Measurements from ENCODE around the gene NACC1.

NACC1 gene

DNA sequence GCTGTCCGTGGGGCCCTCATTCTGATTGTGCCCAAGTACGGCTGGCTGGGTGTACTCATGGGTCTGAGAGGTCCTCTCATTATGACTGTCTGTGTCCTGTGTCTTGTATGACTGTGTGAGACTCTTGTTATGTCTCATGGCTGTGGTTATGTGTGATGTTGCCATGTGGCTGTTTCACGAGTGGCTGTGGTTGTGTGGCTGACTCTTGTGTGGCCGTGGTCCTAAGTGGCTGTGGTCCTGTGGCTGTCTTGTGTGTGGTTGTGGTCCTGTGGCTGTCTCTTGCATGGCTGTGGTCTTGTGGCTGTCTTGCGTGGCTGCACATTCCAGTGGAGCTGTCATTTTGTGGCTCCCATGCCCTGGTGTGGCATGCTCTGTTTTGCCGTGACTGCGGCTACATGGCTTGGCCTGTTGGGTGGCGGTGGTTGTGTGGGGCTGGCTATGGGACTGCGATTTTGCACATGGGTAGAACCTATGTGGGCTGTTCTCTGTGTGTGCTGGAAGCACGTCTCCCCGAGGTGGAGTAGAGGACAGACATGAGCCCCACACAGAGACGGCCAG is 18.0 kb upstream of the NACC1 start:
- peak; percentile 57 to 62 for DNase-seq (ENCODE audit: low read depth in 2 of 2)

DNA sequence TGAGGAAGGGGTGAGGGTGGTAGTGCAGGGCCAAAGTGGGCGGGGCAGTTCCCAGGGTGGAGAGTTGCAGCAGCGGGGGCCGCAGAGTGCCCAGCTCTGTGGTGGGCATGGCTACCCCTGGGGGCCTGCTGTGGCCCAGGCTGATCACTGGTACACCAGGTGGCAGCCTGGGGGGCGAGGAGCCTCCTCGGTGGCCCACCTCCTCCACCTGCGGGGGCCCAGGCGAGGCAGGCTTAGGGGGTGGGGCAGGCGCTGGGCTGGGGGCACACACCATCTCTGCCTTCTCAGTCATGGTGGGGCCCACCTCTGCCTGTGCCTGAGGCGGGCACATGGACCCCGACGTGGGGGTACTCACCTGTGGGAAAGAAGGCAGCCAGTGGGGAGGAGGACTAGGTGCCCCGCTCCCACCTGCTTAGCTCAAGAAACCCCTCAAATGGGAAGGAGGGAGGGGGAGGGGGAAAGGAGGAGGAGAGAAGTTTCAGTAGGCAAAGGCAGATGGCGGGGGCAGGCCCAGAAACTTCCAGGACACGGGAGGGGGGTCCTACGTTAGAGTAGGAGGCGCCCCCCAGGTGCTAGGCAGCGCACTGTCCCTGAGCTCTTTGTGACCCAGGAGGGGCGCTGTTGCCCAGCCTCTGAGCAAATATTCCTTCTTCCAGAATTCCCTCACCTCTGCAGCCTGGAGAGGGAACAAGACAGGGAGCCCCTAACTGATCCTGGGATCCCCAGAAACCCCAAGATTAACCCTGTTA is 17.0 kb upstream of the NACC1 start:
- no peak for DNase-seq (ENCODE audit: low read depth in 2 of 2)

DNA sequence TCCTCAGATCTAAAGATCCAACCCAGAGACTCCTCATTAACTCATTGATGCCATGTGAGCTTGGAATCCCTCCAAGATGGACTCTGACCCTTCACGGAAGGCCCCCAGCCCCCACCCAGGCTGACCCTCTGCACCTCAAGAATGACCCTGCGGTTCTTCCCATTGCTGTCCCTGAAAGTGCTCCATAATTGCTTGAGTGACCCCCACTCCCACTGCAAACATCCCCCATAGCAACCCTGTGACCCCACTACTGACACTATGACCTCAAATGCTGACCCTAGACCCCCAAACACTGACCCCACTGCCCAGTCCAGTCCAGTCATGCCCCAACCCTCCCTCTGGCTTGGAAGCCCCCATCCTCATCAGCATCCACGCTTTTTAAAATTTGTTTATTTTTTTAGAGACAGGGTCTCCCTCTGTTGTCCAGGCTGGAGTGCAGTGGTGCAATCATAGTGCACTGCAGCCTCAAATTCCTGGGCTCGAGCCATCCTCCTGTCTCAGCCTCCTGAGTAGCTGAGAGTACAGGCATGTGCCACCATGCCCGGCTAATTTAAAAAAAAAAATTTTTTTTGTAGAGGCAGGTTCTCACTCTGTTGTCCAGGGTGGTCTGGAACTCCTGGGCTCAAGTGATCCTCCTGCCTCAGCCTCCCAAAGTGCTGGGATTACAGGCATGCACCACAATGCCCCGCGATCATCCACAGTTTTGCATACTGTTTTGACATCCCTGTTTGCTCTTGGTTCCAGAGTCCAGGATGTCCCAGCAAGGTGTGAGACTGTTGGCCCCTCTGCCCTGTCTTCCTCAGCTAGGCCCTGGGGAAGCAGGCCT is 16.3 kb upstream of the NACC1 start:
- no peak for DNase-seq (ENCODE audit: low read depth in 2 of 2)

DNA sequence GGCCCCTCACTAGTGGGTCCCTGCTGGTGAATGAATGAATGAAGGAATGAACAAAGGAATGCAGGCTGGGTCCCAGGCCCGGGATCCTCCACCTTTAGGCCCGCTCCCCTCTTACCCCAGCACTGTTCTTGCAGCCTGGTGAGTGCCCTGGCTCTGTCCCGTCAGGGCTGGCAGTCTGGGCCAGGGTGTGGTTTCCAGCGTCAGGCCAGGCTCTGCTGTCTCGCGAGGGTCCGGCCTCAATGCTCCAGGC is 15.7 kb upstream of the NACC1 start:
- no peak for DNase-seq (ENCODE audit: low read depth in 2 of 2)

DNA sequence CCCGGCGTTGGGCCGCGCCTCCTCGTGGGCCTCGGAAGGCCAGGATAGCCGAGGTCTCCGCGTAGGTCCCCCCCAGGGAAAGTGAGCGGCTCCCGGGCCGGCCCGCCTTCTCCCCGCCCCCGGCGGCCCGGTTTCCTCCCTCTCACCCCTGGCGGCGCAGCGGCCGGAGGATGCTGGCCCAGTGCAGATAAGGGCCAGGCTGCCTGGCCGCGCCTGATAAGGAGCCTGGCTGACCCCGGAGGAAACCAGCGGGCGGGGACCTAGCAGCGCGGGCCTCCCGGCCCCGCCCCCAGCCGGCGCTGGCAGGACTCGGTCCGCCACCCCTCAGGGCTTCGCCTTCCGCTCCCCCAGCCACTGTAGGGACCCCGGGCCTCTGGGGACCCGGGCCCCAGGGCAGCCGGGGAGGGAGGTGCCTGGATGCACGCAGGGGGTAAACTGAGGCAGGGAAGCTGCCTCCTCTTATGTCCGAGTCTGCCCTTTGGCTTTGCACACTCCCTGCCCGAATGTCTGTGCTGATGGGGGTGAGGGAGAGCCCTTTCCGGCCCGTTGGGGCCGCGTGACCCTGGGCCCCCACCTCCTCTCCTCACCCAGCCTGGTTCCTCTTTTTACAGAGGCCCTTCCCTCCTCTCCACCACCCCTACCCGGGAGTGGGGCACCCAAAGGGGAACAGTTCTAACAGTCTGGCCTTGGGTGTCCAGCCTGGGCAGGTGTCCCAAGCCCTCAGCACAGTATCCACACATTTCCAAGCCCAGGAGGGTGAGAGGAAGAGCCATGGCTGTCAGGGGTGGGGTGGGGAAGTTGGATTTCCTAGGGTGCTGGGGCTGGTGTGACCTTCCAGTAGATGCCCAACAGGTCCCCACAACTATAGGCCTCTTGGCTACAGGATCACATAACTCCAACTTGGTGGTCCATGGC is 15.1 kb upstream of the NACC1 start, which contains the start of gene LYL1:
LYL1 (minus strand) TSS at position 193 of the 915 bp plus-strand sequence. CDS start 1,687 bp downstream, outside the sequence.
- DNase-seq (ENCODE audit: low read depth in 2 of 2) = no peak

DNA sequence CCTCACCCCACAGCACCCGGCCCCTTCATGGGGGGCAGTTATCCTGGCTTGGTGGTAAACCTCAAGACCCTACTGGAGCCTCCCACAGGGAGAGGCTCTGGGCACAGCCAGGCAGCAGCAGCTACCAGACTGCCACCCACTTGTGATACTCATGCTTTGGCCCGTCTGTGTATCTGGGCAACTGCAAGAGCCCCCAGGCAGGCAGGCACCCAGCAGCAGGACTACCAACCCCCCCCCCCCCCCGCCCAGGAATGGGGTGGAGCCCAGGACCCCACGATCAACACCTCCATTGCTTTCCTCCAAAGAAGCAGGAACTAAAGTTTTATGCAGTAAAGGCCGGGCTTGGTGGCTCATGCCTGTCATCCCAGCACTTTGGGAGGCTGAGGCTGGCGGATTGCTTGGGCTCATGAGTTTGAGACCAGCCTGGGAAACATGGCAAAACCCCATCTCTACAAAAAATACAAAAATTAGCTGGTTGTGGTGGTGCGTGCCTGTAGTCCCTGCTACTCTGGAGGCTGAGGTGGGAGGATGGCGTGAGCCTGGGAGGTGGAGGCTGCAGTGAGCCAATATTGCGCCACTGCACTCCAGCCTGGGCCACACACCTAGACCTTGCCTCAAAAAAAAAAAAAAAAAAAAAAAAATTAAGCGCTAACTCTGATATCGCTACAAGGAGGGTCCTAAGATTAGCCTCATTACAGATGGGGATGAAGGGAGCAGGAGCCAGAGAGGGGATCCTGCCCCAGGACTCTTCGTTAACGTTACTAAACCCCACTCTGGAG is 14.3 kb upstream of the NACC1 start:
- no peak for DNase-seq (ENCODE audit: low read depth in 2 of 2)

DNA sequence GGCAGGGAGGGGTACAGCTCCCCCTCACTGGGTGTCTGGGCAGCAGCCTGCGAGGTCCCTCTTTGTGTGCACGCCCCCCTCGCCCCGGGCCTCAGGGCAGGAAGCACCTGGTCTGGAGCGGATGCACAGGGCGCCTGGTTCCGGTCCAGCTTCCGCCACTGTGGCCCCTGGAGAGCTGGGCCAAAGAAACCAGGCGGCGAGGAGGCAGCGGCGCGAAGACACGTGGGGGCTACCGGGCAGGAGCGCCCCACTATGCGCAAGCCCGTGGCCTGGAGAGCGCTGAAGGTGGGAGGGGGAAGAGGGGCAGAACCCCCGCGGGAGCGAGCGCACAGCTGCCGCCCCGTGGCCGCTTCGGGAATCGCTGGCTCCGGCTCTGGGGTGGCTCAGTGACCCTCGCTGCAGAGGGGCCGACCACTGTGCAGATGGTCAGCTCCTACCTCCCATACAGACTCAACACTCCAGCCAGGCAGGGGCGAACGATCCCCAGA is 13.7 kb upstream of the NACC1 start:
- DNase-seq (ENCODE audit: low read depth in 2 of 2) = peak; percentile 40 to 66

DNA sequence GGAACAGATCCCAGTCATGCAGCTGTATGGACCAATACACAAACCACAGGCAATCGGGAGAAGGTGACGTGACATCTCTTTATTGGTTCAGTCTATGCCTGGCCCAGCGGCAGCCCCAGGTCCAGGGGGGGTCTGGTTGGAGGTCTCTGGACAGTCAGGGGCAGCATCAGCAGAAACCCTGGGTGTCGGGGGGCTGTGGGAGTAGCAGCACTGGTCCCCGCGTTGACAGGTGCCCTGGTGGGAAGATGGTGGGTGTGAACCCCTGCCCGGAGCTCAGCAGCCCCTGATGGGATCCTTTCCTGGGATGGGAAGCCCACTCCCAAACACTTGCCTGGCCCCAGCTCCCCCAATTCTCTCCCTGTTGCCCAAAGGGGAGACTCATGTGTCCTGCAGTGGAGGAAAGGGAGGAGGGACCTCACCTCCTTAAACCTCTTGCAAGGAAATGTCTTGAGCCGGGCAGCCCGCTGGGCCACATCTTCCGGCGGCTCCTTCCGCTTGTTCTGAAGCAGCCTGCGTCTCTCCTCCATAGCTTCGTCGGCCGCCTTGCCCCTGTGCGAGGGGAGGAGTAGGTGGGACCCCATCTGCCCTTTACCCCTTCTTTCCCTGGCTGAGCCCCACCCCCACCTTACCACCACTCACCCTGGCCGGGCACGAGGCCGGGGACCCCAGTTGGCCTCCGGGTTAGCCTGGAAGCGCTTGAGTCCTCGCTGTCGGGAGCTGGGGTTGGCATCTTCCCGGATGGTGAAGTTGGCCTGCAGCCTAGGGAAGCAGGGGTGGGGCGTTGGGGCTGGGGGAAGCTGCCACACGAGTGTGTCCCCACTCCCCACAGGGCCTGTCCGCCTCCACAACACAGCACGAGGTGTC is 13.0 kb upstream of the NACC1 start:
- no peak for DNase-seq (ENCODE audit: low read depth in 2 of 2)

DNA sequence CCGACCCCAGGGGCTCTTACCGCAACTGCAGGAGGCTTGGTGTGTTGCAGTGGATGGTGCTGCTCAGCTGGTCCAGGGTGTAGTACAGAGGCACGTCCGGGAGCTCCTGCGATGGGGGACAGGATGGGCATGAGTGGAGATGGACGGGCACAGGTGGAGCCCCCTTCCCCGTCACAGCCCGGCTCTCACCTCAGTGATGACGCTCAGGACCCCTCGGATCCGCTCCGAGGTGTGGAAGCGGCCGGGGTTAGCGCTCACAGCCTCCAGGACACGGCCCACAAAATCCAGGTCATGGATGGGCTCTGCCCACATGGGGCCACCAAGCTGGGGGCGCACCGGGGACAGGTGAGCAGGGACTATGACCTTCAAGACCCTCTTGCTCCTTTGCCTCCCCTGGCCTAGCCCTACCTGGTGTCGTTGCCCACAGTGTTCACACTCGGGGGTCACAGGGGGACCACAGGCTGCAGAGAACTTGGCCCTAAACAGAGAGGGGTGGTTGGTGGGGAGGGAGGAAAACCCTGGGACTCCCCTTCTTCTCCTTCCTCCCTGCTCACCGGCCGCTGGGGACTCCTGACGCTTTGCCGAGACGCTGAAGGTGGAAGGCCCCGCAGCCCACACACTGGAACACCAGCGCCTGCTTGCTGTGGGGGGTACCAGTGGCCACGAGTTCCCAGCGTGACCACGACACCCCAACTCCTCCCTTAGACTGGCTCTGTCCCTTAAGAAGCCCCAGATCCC is 8.5 kb upstream of the NACC1 start:
- DNase-seq (ENCODE audit: low read depth in 2 of 2) = no peak

DNA sequence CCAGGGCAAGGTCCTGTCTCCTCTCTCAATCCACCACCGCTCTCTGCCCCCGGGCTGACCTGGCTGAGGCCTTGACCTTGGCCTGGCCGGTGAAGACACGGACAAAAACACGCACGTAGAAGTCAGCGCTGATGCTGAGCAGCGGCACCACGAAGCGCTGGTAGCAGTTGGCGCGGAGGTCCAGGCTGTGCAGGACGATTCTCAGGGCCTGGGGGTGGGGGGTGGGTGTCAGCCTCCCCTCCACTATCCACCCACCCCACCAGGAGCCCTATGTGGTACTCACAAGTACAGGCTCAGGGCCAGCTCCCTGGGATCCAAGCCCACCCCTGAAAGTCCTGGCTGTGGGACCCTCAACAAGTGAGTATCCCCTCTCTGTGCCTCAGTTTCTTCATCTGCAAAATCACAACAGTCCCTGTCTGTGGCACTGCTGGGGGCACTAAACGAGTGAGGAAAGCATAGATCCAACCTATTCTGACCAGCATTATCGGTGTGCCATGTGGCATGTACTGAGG is 7.9 kb upstream of the NACC1 start:
- no peak for DNase-seq (ENCODE audit: low read depth in 2 of 2)

DNA sequence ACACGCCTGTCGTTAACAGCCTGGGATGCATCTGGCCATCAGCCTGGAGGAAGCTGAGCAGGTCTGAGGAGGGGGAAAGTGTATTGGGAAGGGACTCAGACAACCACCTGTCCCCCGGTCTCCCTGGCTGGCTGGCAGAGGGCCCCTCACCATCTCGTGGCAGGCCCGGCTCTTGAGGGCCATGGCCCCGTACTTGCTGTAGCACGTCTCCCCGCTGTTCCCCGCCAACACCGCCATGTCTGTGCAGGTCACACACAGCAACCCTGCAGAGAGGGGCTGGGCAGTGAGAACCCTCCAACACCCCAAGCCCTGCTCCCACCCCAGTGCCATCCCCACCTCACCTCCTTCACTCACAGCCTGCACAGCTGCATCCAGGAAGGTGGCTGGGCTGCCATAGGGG is 5.5 kb upstream of the NACC1 start:
- no peak for DNase-seq (ENCODE audit: low read depth in 2 of 2)

DNA sequence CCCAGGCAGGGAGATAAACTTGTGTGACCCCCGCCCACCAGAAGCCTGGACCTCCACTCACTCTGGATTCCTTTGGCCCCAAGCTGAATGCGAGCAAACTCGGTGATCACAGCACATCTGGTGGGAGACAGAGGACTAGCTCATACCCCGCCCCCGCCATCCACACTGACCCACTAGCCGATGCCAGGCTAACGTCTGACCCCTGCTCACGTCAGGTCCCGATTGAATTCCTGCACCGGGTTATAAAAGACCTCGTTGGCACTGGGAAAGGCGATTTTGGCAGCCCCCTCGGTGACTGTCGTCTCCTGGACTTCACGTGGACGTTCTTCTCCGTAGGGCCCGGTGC is 2.2 kb upstream of the NACC1 start:
- no peak for DNase-seq (ENCODE audit: low read depth in 2 of 2)

DNA sequence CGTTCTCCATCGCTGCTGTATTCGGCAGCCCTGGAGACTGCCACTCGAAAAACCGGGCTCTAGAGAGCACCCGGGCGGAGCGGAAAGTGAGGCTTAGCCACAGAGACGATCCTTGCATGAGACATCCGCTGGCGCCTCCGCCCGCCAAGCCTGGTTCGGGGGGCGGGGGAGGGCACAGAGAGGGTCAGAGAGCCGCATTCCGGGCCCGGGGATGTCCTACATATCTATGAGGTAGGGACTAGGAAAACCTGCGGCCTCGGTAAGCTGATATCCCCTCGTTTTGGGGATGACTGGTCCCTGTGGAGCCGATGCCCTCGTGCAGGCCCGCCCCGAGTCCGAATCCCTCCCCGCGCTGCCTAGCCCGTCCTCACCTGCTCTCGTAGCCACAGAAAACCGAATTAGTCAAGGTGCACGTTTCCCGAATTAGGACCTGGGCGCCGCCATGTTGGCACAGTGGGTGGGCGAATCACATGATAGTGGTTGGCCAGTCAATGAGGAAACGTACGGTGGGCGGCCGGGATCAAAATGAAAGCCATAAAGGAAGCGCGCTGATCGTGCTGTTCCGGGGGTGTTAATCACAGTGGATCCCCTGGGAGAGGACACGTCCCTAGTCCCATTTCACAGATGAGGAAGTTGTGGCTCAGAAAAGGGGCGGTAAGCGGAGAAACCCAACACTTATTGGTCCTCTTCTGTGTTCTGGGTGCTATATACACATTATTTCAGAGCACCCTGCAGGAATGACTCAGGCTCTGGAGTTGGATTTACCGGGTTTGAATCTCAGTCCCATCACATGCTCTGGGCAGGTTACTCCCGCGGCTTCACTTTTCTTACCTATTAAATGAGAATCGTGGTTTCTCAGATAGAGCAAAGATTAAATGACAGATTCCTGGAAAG is 1.5 kb upstream of the NACC1 start, which contains the start of gene TRMT1:
TRMT1 (minus strand) TSS at position 459 of the 894 bp plus-strand sequence; CDS start at position 118, 341 bp downstream.
- DNase-seq (ENCODE audit: low read depth in 2 of 2) = peak; percentile 90 to 92

DNA sequence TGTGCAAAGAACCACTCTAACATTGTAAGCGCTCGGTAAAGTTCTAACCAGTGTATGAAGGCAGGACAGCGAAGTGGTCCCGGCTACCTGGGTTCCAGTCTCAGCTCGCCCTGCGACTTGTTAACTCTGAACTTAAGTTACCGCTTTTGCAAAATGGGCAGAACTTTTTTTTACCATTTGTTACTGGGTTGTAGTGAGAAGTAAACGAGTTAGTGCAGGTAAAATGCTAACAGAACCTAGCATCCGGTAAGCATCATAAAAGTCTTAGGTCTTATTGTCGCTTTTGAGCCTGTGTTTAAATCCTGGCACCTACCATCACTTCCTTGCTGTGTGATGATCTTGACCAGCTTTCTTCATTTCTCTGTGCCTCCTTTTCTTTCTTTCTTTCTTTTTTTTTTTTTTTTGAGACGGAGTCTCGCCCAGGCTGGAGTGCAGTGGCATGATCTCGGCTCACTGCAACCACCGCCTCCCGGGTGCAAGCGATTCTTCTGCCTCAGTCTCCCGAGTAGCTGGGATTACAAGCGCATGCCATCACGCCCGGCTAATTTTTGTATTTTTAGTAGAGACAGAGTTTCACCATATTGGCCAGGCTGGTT is 790 bp upstream of the NACC1 start:
- DNase-seq (ENCODE audit: low read depth in 2 of 2) = no peak

DNA sequence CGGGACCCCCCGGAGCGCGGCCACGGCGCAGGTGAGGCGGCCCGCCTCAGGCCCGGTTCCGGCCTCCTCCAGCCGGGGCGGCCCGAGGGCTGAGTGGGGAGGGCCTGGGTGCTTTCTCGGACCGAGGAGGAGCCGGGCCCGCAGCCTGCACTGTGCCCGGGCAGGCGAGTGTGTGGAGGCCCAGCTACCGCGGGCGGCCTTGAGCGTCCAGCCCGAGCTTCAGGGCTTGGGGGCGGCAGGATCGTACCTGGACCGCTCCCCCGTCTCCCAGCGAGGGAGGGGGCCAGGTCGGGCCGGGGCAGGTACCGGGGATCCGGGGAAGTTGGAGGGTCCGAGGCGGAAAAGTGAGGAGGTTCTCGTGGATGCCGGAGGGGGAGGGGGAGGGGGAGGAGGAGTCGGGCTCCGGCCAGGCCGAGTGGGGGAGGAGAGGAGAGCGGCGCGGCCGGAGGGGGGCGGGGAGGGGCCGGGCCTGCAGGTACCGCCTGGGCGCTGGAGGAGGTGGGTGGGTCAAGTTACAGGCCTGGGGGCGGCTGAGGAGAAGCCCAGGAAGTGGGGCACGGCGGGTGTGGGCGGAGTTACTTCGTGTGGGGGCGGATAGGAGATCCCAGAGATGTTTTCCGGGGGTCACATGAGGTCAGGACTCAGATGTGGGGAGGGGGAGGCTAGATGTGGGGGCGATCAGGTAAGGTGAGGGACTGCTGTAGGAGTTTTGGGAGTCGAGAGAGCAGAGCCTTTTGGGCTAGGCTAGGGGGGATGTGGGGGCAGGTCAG is 545 bp downstream of the NACC1 start:
- DNase-seq (ENCODE audit: low read depth in 2 of 2) = no peak

DNA sequence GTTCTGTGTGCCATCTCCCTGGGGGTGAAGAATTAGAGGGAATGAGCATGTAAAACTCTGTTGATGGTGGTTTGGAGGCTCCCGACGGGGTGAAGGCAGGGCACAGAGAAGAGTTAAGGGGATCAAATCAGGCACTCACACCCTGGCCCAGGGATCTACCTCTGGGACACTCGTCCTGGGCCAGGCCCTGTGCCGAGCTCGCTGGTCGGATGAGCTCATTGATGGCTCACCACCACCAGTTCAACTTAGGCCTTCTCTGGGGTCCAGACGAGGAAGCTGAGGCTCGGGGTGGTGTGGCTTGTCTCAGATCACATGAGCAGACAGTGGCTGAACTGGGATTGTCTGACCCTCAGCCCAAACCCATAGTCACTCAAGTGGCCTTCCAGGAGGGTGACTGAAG is 1.6 kb downstream of the NACC1 start:
- no peak for DNase-seq (ENCODE audit: low read depth in 2 of 2)

DNA sequence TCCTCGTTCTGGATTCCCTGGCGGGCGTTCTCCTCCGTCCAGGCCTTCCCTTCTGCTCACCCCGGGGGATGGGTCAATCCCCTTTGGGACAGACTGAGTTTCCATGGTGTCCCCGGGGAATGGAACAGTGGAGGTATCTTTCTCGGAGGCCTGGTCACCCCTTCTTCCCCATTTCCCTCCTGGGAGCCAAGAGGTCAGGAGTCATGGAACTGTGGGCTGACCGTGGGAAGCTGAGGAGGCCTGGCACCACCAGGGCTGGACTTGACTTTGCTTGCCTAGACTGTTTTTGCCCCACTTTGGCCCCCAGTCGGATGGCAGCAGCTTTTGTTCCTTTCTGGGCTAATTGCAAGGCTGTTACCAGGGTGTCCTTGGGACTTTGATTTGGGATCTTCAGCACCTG is 2.0 kb downstream of the NACC1 start:
- no peak for DNase-seq (ENCODE audit: low read depth in 2 of 2)

Data from stimulated activated CD4-positive, alpha-beta T cell treated with anti-CD3 and anti-CD28 coated beads, Interleukin-15, amount 100 ng/mL, for 48 hours (primary cell).